ENCODE results near the gene MLLT10.

MLLT10 gene

GRCh38 chr10:21724020-21724589, 190.1 kb downstream of the MLLT10 start:
- in situ Hi-C loops (cut with MboI; ENCODE audit: low sequenced_read_pairs): no loop called here

- in situ Hi-C loops (cut with MboI; ENCODE audit: low sequenced_read_pairs): loop anchor here (25.0 kb wide), 1 partner anchor 438 kb away; no protein-coding TSS in a partner anchor
Measured at GRCh38 chr10:21724687-21725367, 190.8 kb downstream of the MLLT10 start.

DNA sequence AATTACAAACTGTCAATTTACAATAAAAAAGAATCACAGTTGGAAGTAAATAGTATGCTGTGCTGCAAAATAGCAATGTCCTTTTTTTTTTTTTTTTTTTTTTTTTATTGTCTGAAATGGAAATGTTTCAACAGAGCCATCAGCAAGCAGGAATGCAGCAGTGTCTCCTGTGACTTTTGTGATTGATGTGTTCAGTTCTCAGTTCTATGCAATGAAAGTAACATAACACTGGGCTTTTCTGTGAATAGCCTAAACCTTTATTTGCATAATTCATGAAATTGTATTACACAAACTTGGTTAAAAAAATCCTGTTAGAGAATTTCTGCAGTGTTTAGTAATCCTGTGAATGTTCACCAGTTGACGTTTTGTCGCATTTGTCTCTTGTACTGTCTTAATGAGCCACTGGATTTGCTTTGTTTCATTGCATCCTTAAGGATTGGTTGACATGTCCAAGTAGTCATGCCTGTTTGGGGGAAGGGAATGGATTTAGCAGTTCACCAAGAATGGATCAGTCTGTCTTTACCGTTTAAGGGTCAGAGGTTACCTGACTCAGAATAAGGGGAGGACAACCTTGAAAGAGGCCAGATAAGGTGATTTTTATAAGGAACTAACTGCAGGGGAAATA, 192.7 kb downstream of the MLLT10 start:
- in situ Hi-C loops (cut with MboI; ENCODE audit: low sequenced_read_pairs): loop anchor here (25.0 kb wide), 1 partner anchor 439 kb away; no protein-coding TSS in a partner anchor

DNA sequence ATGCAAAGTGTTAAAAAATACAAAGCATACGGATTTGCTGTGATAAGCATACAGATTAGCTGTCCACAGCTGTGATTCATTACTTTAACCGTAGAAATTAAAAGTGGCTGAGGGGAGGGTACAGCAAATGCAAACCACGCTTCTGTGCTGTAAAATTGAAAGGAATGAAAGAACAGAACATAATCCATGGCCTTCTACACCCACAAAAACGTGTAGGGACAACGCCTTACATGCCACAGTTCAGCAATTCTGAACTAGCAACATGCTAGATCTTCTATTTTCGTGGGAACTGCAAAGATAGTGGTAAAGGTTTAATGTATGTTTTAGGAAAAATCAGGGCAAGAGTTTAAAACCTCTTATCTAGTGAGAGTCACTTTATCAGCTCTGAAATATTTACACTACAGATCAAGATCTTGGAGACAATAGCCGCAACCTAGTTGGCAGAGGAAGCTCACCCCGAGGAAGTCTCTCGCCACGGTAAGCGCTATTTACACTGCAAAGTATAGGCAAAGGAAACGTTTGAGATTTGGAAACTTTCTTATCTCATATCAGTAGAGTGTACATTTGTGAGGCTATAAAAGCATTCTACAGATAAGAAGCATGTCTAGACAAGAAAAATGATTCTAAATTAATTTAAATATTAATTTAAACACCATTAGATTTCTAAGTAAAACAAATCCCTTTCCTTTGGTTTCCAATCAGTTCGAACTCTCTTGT, 193.6 kb downstream of the MLLT10 start:
- in situ Hi-C loops (cut with MboI; ENCODE audit: low sequenced_read_pairs): loop anchor here (25.0 kb wide), 1 partner anchor 440 kb away; no protein-coding TSS in a partner anchor

DNA sequence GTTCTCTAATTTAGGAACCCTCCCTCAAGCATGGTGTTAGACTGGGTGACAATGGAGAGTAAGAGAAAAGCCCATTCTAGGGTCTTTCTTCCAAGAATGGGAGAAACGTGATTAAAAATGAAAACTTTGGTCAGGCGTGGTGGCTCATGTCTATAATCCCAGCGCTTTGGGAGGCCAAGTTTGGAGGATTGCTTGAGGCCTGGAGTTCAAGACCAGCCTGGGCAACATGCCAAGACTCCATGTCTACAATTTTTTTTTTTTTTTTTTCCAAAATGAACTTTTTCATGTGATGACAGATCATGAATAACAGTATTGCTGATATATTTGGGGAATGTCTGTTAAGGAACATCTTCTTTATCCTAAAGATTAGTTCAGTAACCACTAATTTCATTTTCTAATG, 194.6 kb downstream of the MLLT10 start:
- in situ Hi-C loops (cut with MboI; ENCODE audit: low sequenced_read_pairs): loop anchor here (25.0 kb wide), 1 partner anchor 441 kb away; no protein-coding TSS in a partner anchor

DNA sequence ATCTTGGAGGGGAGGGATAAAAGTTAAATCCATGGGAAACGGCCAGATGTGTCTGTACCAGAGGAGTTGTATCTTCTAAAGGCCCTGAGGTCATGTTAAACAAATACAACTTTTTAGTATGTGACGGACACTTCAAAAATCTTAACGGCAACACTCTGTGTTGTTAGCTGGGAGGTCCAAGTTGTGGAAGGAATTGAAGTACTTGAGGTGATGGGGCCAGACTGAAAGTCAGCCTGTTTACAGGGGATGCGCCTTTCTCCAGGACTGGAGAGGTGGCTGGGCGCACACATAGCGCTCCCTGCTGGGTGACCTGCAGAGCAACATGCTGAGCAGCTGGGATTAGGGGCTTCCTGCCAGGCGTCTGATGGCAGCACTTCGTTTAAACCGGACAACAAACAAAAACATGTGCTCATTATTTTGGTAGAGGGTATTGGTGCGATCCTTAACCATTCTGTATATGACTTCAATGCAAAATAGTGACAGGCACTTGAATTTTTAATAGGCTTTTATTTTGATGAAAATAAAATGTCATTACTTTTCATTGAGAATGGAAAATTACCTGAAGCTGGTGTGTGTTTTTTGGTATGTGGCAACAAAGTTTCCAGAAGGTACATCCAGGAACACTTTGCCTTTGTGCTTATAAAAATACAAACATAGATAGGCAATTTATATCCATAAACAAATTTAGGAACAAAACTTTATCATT, 198.2 kb downstream of the MLLT10 start:
- in situ Hi-C loops (cut with MboI; ENCODE audit: low sequenced_read_pairs): loop anchor here (10.0 to 25.0 kb wide), 2 partner anchors 237 to 445 kb away; no protein-coding TSS in a partner anchor

DNA sequence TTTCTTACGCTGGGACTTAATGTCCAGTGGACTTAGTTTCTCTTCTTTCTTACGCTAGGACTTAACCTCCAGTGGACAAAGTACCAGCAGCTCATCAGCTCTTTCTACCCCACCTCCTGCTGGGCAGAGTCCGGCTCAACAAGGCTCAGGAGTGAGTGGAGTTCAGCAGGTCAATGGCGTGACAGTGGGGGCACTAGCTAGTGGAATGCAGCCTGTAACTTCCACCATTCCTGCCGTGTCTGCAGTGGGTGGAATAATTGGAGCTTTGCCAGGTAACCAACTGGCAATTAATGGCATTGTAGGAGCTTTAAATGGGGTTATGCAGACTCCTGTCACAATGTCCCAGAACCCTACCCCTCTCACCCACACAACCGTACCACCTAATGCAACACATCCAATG, 199.7 kb downstream of the MLLT10 start:
- in situ Hi-C loops (cut with MboI; ENCODE audit: low sequenced_read_pairs): loop anchor here (10.0 to 25.0 kb wide), 2 partner anchors 239 to 446 kb away; no protein-coding TSS in a partner anchor

- in situ Hi-C loops (cut with MboI; ENCODE audit: low sequenced_read_pairs): loop anchor here (10.0 to 25.0 kb wide), 2 partner anchors 242 to 450 kb away; no protein-coding TSS in a partner anchor
Measured at GRCh38 chr10:21737106-21737505, 203.1 kb downstream of the MLLT10 start.

DNA sequence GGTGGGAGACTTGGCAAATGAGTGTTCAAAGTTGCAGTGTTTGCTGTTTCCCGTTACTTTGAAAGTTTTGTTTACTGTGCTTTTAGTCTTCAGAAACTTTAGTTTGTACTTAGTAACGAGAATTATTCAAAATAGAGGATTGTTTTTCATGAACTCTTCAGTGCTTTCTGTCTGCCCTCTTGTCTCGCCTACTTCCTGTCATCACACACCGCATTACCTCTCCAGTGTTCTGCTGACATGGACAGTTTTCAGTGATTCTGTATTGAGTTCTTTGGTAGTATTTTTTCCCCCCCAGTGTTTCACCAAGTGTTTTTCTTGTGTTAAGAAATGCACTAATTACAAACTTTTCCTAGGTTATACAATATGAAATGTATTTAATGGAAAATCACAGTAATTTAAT, 207.0 kb downstream of the MLLT10 start:
- in situ Hi-C loops (cut with MboI; ENCODE audit: low sequenced_read_pairs): loop anchor here (25.0 kb wide), 1 partner anchor 454 kb away; no protein-coding TSS in a partner anchor

DNA sequence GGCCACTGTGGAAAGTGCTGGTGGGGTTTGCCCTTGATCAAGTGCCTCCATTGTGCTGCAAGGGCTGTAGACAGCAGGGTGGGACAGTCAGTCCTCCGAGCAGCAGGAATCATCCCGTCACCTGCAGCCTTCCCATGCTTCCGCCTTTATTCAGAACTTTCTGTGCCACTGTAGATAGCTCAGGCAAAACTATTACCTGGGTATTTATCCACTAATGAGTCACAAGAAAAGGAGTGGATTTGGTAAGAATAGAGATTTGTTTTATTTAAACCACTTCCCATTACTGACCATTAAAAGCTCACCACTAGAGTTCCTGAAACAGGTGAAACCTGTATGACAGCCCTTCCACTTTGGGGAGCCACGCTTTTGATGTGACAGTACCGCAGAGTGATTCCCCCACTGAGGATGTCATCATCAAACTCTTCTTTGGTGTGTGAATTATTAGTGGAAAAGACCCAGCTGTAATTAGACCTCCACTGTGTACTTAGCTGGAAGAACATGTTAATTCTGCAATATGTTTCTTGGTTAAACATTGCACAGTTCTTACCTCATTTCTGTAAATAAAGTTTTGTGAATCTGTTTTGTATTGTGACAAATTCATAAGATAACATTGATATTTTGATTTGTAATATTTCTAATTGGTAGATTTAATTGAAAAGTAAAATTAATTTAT, 208.8 kb downstream of the MLLT10 start:
- in situ Hi-C loops (cut with MboI; ENCODE audit: low sequenced_read_pairs): loop anchor here (25.0 kb wide), 1 partner anchor 456 kb away; no protein-coding TSS in a partner anchor

GRCh38 chr10:21744223-21744622, 210.2 kb downstream of the MLLT10 start:
- in situ Hi-C loops (cut with MboI; ENCODE audit: low sequenced_read_pairs): loop anchor here (25.0 kb wide), 1 partner anchor 457 kb away; no protein-coding TSS in a partner anchor

GRCh38 chr10:21746118-21746517, 212.1 kb downstream of the MLLT10 start:
- in situ Hi-C loops (cut with MboI; ENCODE audit: low sequenced_read_pairs): loop anchor here (25.0 kb wide), 1 partner anchor 459 kb away; no protein-coding TSS in a partner anchor

DNA sequence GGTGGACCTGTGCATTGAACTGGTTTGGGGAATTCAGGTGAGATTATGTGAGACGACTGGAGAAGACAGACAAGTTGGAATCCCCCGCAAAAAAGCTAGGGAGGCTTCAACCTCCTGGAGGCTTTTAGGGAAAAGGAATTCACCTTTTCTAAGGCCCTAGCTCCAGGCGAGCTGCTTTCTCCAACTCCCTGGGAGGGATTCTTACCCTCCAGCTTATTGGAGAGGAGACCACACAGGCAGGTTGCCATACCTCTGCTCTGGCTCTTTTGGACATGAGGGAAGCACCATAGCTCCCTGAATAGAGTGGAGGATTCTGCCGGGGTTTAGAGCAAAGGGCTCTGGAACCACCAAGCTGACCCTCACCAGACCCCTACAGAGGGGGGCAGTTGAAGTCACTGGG, 213.8 kb downstream of the MLLT10 start:
- in situ Hi-C loops (cut with MboI; ENCODE audit: low sequenced_read_pairs): loop anchor here (25.0 kb wide), 1 partner anchor 461 kb away; no protein-coding TSS in a partner anchor

DNA sequence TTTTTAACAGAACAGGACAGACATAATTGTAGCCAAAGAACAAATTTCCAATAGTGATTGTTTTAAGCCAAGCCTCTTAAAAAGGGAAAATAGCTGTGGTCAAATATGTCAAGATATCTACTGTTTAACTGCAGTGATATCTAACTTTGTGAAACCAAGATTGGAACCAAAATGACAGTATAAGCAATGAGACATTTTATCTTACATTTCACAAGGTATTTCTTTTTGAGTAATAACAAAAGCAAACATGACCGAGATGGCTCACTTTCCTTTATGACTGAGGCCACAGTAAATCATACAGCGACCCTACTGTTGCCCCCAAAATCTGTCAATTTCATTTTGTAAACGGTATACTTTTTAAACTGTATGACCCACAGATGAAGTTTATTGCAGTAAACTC, 215.8 kb downstream of the MLLT10 start:
- in situ Hi-C loops (cut with MboI; ENCODE audit: low sequenced_read_pairs): loop anchor here (25.0 kb wide), 1 partner anchor 462 kb away; no protein-coding TSS in a partner anchor

DNA sequence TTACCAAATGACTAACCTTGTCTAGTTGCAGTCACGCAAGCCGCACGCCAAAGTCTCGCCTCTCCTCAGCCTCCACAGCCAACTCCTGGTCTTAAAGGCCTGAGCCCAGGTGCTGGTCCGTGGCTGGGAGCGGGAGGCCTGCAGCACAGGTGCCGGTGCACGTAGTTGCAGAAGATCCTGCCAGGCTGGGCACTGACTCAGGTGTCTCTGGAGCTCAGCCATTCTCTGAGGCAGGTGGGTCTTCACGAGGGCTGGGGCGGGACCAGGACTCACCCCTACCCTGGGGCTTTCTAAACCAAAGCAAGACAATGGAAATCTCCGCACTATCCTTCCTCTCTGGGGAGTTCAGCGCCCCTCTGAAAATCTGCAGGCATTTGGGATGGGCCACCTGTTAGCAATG, 216.4 kb downstream of the MLLT10 start:
- in situ Hi-C loops (cut with MboI; ENCODE audit: low sequenced_read_pairs): no loop called here

DNA sequence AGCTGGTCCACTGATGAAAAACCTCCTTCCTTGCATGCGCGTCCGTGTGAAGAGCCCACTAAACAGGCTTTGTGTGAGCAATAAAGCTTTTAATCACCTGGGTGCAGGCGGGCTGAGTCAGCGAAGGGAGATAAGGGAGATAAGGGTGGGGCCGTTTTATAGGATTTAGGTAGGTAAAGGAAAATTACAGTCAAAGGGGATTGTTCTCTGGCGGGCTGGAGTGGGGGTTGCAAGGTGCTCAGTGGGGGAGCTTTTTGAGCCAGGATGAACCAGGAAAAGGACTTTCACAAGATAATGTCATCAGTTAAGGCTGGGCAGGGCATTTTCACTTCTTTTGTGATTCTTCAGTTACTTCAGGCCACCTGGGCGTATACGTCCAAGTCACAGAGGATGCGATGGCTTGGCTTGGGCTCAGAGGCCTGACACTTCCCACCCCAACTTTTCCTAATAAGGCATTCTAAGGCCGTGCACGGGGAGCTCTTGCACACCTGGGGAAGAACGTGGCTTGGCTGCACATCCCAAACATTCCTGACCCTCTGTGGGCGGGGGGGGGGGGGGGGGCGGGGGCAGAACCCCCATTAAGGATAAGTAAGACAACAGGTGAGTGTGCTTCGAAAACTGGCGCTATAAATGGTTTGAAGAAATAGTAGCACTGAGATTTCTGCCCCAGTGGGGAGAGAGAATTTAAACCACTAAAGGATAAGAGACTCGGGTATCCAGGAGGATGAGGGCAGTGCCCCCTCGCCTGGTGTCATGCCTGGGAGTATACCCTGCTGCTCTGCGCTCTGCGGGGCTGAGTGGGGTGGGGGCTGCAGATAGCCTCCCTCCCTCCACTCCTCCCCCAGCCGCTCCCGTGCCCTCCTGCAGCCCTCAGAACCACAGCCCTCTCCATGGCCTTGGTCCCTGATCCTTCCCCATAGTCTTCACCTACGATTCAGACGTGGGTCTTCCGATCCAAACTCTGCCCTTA, 217.6 kb downstream of the MLLT10 start:
- in situ Hi-C loops (cut with MboI; ENCODE audit: low sequenced_read_pairs): no loop called here

DNA sequence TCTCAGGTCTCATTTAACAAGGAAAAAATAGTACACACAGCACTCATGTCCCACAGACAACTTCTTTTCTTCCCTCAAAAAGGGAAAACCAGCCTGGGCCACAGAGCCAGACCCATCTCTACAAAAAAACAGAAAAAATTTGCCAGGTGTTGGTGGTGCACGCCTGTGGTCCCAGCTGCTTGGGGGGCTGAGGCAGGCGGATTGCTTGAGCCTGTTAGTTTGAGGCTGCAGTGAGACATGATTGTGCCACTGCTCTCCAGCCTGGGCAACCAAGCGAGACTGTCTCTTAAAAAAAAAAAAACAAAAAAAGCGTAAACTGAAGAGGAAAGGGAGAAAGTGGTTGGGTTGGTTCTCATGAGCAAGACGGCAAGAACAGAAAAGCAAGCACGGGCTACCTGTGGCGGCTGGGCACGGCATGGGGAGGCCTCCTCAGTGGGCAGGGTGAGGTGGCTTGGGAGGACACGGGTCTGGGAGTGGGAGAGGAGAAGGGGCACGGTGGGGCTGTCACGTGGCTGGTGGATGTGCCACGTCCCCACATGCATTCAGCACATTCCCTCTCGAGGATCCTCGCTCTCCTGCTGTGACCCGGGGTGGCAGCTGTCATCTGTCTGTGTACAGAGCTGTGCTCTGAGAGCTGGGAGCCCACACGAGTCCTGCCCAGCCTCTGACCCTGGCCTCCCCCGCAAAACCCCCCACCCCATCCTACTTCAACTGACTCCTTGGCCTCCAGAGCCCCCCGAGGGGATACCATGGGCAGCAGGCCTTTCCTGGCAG, 219.7 kb downstream of the MLLT10 start:
- in situ Hi-C loops (cut with MboI; ENCODE audit: low sequenced_read_pairs): no loop called here

Measured in HL-60/S4 (cell line).